HEK293 (cell line): Measurements from ENCODE around the gene ZNF766.

Source experiments
- BCL11A ChIP-seq: fragments of 450-650 bp; formaldehyde crosslinking; IDR thresholded peaks from 2 replicates; pipeline ENCODE4 v1.5.1; 2016; ENCODE audit warnings: low read depth, missing biosample characterization, missing genetic modification characterization
- SCRT1 ChIP-seq: fragments of 450-650 bp; formaldehyde crosslinking; IDR thresholded peaks from 2 replicates; pipeline ENCODE4 v1.5.1; 2016; ENCODE audit warnings: missing biosample characterization, missing genetic modification characterization, borderline replicate concordance
- SP2 ChIP-seq: fragments of 450-650 bp; formaldehyde crosslinking; IDR thresholded peaks from 2 replicates; pipeline ENCODE4 v1.5.1; 2016; ENCODE audit warnings: missing biosample characterization, missing genetic modification characterization
- ZBTB20 ChIP-seq: fragments of 450-650 bp; formaldehyde crosslinking; IDR thresholded peaks from 2 replicates; pipeline ENCODE4 v1.5.1; 2016; ENCODE audit warnings: missing biosample characterization, missing genetic modification characterization
- ZEB2 ChIP-seq: fragments of 450-650 bp; formaldehyde crosslinking; IDR thresholded peaks from 2 replicates; pipeline ENCODE4 v1.5.1; 2016; ENCODE audit warnings: missing biosample characterization, missing genetic modification characterization
- ZNF202 ChIP-seq: fragments of 450-650 bp; formaldehyde crosslinking; IDR thresholded peaks from 2 replicates; pipeline ENCODE4 v1.5.1; 2016; ENCODE audit warnings: missing biosample characterization, missing genetic modification characterization, borderline replicate concordance
- ZNF311 ChIP-seq: fragments of 450-650 bp; formaldehyde crosslinking; IDR thresholded peaks from 2 replicates; pipeline ENCODE4 v1.5.1; 2017; ENCODE audit warnings: missing biosample characterization, missing genetic modification characterization, borderline replicate concordance
- ZNF514 ChIP-seq: fragments of 450-650 bp; formaldehyde crosslinking; IDR thresholded peaks from 2 replicates; pipeline ENCODE4 v1.5.1; 2016; ENCODE audit warnings: missing biosample characterization, missing genetic modification characterization
- ZNF529 ChIP-seq: fragments of 450-650 bp; formaldehyde crosslinking; IDR thresholded peaks from 2 replicates; pipeline ENCODE4 v1.5.1; 2017; ENCODE audit warnings: missing genetic modification characterization, missing biosample characterization; ENCODE audit not compliant: insufficient replicate concordance
- ZNF549 ChIP-seq: fragments of 450-650 bp; IDR thresholded peaks from 2 replicates; pipeline ENCODE4 v1.5.1; 2018; ENCODE audit warnings: missing biosample characterization, missing genetic modification characterization, mild to moderate bottlenecking, inconsistent platforms, moderate library complexity
- ZNF571 ChIP-seq: fragments of 450-650 bp; formaldehyde crosslinking; IDR thresholded peaks from 2 replicates; pipeline ENCODE4 v1.5.0; 2017; ENCODE audit warnings: missing biosample characterization, missing genetic modification characterization
- ZNF610 ChIP-seq: fragments of 450-650 bp; formaldehyde crosslinking; IDR thresholded peaks from 2 replicates; pipeline ENCODE4 v1.5.1; 2016; ENCODE audit warnings: missing biosample characterization, missing genetic modification characterization, borderline replicate concordance
- TF ChIP-seq, protein P1 (sequence below): fragments of 450-650 bp; formaldehyde crosslinking; IDR thresholded peaks from 2 replicates; pipeline ENCODE4 v1.5.1; 2016; ENCODE audit warnings: missing biosample characterization, missing genetic modification characterization
- TF ChIP-seq, protein P2 (sequence below): fragments of 450-650 bp; formaldehyde crosslinking; IDR thresholded peaks from 2 replicates; pipeline ENCODE4 v1.5.1; 2016; ENCODE audit warnings: missing biosample characterization, missing genetic modification characterization
- TF ChIP-seq, protein P3 (sequence below): fragments of 450-650 bp; formaldehyde crosslinking; IDR thresholded peaks from 2 replicates; pipeline ENCODE4 v1.5.1; 2016; ENCODE audit warnings: missing biosample characterization, missing genetic modification characterization
- TF ChIP-seq, protein P4 (sequence below): fragments of 450-650 bp; formaldehyde crosslinking; IDR thresholded peaks from 2 replicates; pipeline ENCODE4 v1.5.1; 2016; ENCODE audit warnings: missing biosample characterization, missing genetic modification characterization, low read depth
- TF ChIP-seq, protein P5 (sequence below): fragments of 450-650 bp; formaldehyde crosslinking; optimal IDR thresholded peaks from 2 replicates; pipeline ENCODE3; 2016; ENCODE audit warnings: missing biosample characterization, mild to moderate bottlenecking, missing genetic modification characterization
- TF ChIP-seq, protein P6 (sequence below): fragments of 450-650 bp; formaldehyde crosslinking; IDR thresholded peaks from 2 replicates; pipeline ENCODE4 v1.5.1; 2017; ENCODE audit warnings: missing biosample characterization, missing genetic modification characterization
- TF ChIP-seq, protein P7 (sequence below): fragments of 450-650 bp; formaldehyde crosslinking; IDR thresholded peaks from 2 replicates; pipeline ENCODE4 v1.5.1; 2016; ENCODE audit warnings: missing biosample characterization, missing genetic modification characterization, borderline replicate concordance
- TF ChIP-seq, protein P8 (sequence below): fragments of 450-650 bp; formaldehyde crosslinking; IDR thresholded peaks from 2 replicates; pipeline ENCODE4 v1.5.1; 2017; ENCODE audit warnings: missing biosample characterization, mild to moderate bottlenecking, missing genetic modification characterization, moderate library complexity

The ZNF766 gene

DNA sequence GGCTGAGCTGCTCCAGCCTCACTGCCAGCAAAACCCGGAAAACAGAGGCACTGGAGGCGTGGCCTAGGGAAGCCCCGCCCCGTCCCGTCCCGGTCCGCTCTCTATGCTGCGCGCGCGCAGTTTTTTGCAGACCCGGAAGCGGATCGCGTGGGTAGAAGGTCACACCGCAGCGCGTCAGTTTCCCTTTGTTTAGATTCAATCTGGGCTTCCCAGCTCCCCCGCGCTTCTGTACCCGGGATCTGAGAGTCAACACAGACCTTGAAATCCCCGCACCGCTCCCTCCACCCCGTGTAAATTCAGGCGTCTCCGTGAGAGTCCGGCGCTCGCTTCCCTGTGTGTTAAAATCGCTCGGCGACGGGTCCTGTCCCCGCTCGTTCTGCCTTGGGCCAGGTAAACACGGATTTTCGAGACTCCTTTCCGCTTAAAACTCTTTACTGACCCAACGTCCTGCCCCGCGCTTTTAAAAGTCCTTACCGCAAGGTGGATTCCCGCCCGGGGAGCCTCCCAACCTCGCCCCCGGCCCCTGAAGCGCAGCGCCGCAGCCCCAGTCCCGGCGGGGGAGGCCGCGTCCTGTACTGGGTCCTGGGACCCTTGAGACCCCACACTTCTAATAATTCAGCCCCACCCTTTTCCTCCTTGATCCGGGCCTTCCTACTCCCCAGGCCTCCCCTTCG lies 66.9 kb downstream of the ZNF766 start, which contains the start of gene ZNF610 (continued):
- TF ChIP-seq, protein P1, sequence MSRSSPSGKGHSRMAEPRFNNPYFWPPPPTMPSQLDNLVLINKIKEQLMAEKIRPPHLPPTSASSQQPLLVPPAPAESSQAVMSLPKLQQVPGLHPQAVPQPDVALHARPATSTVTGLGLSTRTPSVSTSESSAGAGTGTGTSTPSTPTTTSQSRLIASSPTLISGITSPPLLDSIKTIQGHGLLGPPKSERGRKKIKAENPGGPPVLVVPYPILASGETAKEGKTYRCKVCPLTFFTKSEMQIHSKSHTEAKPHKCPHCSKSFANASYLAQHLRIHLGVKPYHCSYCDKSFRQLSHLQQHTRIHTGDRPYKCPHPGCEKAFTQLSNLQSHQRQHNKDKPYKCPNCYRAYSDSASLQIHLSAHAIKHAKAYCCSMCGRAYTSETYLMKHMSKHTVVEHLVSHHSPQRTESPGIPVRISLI (tag by site-specific recombination): 0 out of 2 replicates have a peak, but pooled peaks have one; percentile 21
- TF ChIP-seq ZNF529 (tag by site-specific recombination): no peak
- TF ChIP-seq ZNF610 (tag by site-specific recombination): 0 out of 2 replicates have a peak, but pooled peaks have one; percentile 61
- TF ChIP-seq, protein P2, sequence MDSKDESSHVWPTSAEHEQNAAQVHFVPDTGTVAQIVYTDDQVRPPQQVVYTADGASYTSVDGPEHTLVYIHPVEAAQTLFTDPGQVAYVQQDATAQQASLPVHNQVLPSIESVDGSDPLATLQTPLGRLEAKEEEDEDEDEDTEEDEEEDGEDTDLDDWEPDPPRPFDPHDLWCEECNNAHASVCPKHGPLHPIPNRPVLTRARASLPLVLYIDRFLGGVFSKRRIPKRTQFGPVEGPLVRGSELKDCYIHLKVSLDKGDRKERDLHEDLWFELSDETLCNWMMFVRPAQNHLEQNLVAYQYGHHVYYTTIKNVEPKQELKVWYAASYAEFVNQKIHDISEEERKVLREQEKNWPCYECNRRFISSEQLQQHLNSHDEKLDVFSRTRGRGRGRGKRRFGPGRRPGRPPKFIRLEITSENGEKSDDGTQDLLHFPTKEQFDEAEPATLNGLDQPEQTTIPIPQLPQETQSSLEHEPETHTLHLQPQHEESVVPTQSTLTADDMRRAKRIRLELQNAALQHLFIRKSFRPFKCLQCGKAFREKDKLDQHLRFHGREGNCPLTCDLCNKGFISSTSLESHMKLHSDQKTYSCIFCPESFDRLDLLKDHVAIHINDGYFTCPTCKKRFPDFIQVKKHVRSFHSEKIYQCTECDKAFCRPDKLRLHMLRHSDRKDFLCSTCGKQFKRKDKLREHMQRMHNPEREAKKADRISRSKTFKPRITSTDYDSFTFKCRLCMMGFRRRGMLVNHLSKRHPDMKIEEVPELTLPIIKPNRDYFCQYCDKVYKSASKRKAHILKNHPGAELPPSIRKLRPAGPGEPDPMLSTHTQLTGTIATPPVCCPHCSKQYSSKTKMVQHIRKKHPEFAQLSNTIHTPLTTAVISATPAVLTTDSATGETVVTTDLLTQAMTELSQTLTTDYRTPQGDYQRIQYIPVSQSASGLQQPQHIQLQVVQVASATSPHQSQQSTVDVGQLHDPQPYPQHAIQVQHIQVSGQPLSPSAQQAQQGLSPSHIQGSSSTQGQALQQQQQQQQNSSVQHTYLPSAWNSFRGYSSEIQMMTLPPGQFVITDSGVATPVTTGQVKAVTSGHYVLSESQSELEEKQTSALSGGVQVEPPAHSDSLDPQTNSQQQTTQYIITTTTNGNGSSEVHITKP (tag by site-specific recombination): no peak
- no peak for TF ChIP-seq SCRT1 (tag by site-specific recombination)
- TF ChIP-seq ZNF549 (tag by site-specific recombination): no peak
- TF ChIP-seq SP2 (tag by site-specific recombination): peak; percentile 54
- TF ChIP-seq BCL11A (tag by site-specific recombination): no peak
- TF ChIP-seq, protein P3, sequence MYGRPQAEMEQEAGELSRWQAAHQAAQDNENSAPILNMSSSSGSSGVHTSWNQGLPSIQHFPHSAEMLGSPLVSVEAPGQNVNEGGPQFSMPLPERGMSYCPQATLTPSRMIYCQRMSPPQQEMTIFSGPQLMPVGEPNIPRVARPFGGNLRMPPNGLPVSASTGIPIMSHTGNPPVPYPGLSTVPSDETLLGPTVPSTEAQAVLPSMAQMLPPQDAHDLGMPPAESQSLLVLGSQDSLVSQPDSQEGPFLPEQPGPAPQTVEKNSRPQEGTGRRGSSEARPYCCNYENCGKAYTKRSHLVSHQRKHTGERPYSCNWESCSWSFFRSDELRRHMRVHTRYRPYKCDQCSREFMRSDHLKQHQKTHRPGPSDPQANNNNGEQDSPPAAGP (tag by site-specific recombination): no peak
- TF ChIP-seq ZNF311 (tag by site-specific recombination): no peak
- TF ChIP-seq ZBTB20 (tag by site-specific recombination): 0 out of 2 replicates have a peak, but pooled peaks have one; percentile 13
- TF ChIP-seq, protein P4, sequence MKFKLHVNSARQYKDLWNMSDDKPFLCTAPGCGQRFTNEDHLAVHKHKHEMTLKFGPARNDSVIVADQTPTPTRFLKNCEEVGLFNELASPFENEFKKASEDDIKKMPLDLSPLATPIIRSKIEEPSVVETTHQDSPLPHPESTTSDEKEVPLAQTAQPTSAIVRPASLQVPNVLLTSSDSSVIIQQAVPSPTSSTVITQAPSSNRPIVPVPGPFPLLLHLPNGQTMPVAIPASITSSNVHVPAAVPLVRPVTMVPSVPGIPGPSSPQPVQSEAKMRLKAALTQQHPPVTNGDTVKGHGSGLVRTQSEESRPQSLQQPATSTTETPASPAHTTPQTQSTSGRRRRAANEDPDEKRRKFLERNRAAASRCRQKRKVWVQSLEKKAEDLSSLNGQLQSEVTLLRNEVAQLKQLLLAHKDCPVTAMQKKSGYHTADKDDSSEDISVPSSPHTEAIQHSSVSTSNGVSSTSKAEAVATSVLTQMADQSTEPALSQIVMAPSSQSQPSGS: no peak
- TF ChIP-seq ZNF571 (tag by site-specific recombination): no peak
- TF ChIP-seq, protein P5, sequence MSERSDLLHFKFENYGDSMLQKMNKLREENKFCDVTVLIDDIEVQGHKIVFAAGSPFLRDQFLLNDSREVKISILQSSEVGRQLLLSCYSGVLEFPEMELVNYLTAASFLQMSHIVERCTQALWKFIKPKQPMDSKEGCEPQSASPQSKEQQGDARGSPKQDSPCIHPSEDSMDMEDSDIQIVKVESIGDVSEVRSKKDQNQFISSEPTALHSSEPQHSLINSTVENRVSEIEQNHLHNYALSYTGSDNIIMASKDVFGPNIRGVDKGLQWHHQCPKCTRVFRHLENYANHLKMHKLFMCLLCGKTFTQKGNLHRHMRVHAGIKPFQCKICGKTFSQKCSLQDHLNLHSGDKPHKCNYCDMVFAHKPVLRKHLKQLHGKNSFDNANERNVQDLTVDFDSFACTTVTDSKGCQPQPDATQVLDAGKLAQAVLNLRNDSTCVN (tag by site-specific recombination): peak; percentile 27
- no peak for TF ChIP-seq ZEB2
- TF ChIP-seq, protein P6, sequence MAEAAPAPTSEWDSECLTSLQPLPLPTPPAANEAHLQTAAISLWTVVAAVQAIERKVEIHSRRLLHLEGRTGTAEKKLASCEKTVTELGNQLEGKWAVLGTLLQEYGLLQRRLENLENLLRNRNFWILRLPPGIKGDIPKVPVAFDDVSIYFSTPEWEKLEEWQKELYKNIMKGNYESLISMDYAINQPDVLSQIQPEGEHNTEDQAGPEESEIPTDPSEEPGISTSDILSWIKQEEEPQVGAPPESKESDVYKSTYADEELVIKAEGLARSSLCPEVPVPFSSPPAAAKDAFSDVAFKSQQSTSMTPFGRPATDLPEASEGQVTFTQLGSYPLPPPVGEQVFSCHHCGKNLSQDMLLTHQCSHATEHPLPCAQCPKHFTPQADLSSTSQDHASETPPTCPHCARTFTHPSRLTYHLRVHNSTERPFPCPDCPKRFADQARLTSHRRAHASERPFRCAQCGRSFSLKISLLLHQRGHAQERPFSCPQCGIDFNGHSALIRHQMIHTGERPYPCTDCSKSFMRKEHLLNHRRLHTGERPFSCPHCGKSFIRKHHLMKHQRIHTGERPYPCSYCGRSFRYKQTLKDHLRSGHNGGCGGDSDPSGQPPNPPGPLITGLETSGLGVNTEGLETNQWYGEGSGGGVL: no peak
- no peak for TF ChIP-seq ZNF202 (tag by site-specific recombination)
- TF ChIP-seq ZNF514 (tag by site-specific recombination): no peak
- TF ChIP-seq, protein P7, sequence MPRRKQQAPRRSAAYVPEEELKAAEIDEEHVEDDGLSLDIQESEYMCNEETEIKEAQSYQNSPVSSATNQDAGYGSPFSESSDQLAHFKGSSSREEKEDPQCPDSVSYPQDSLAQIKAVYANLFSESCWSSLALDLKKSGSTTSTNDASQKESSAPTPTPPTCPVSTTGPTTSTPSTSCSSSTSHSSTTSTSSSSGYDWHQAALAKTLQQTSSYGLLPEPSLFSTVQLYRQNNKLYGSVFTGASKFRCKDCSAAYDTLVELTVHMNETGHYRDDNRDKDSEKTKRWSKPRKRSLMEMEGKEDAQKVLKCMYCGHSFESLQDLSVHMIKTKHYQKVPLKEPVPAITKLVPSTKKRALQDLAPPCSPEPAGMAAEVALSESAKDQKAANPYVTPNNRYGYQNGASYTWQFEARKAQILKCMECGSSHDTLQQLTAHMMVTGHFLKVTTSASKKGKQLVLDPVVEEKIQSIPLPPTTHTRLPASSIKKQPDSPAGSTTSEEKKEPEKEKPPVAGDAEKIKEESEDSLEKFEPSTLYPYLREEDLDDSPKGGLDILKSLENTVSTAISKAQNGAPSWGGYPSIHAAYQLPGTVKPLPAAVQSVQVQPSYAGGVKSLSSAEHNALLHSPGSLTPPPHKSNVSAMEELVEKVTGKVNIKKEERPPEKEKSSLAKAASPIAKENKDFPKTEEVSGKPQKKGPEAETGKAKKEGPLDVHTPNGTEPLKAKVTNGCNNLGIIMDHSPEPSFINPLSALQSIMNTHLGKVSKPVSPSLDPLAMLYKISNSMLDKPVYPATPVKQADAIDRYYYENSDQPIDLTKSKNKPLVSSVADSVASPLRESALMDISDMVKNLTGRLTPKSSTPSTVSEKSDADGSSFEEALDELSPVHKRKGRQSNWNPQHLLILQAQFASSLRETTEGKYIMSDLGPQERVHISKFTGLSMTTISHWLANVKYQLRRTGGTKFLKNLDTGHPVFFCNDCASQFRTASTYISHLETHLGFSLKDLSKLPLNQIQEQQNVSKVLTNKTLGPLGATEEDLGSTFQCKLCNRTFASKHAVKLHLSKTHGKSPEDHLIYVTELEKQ: no peak
- TF ChIP-seq, protein P8, sequence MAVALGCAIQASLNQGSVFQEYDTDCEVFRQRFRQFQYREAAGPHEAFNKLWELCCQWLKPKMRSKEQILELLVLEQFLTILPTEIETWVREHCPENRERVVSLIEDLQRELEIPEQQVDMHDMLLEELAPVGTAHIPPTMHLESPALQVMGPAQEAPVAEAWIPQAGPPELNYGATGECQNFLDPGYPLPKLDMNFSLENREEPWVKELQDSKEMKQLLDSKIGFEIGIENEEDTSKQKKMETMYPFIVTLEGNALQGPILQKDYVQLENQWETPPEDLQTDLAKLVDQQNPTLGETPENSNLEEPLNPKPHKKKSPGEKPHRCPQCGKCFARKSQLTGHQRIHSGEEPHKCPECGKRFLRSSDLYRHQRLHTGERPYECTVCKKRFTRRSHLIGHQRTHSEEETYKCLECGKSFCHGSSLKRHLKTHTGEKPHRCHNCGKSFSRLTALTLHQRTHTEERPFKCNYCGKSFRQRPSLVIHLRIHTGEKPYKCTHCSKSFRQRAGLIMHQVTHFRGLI (tag by site-specific recombination): no peak
